GM19467 (cell line): ENCODE results near the gene SLC13A5.
"Not testable (repeated sequence)": the region's sequence is repeated elsewhere in the genome, so short reads cannot be mapped to it uniquely, and the experiment has no call there.

ENCODE experiments used
- ATAC-seq: cut with Tn5 transposase; IDR thresholded peaks from one replicate; pipeline ENCODE4 v1.9.1; 2021; ENCODE audit warnings: mild to moderate bottlenecking, moderate library complexity; ENCODE audit not compliant: unreplicated experiment

The SLC13A5 gene

DNA sequence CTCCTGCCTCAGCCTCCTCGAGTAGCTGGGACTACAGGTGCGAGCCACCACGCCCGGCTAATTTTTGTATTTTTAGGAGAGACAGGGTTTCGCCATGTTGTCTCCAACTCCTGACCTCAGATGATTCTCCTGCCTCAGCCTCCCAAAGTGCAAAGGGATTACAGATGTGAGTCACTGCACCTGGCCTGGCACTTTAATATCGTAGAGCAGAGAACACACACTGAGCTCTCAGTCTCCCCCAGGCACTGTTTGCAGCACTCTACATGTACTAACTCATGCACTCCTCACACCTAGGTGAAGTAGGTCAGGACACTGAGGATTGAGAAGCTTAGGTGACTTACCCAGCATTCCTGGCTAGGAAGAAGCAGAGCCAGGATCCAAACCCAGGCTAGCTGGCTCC lies 46.6 kb downstream of the SLC13A5 start:
- no peak for ATAC-seq

DNA sequence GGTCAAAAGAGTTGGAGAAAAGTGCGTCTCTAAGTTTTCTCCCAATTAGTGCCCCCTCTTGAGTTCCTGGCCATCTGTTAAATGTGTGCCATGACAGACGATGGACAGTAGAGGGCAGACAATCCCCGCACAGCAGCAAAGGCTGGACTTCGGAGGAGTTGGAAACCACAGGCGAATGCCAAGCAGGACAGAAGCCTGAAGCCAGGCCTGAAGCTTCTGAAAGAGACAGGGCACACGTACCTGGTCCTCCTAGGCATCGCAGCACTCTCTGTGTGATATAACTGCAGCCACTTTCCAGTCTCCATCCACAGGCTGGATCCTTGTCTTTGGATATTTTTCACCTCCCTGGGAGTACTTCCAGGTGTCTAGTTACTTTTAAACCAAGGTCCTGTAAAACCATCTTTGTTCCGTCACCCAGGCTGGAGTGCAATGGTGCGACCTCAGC lies 47.1 kb downstream of the SLC13A5 start:
- ATAC-seq: no peak

GRCh38 chr17:6663200-6663599 lies 50.0 kb downstream of the SLC13A5 start:
- ATAC-seq: not testable (repeated sequence)

GRCh38 chr17:6661464-6661848 lies 51.7 kb downstream of the SLC13A5 start:
- no peak for ATAC-seq

DNA sequence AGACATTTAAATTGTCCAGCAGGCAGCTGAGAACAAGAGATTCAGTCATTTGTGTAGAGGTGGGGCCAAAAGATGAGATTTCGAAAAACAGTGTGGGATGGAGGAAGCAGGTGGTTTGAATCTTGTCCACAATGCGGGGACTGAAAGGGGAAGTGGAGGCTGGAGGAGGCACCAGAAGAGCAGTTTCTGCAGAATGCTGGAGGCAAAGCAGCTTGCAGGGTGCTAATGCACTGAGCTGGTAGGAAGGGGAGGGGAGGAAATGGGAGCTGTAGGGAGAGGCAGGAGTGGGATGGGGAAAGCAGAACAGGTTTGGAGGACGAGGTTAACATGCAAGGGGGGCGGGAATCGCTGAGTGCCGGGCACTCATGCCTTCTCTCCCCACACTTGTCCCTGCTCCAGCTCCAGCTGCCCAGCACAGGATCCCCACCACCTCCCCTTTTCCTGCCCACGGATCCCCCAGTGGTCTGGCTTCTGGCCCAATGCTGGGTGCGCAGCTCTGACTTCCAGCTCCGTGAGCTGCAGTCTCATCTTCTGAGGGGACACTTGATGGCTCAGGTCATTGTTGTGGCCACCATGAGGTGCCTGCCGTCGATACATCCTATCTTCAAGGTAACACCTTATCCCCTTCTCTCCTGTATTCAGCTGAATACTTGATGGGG lies 52.2 kb downstream of the SLC13A5 start:
- ATAC-seq: peak; percentile 55

DNA sequence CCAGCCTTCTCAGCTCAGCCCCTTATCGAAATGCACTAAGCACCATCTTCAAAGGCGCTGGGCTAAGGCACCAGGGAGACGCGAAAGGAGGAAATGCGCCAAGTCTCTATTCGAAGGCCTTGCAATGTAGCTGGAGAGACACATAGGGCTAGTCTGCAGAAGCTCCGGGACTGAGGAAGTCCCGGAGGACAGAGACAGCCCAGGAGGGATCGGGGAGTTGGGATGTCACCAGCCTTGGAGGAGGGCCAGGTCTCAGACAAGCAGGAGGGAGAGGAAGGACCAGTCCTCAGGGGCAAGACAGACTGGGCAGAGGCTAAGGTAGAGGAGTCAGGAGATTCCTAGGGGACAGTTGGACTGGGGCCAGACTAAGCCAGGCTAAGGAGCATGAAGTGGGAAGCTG lies 53.1 kb downstream of the SLC13A5 start:
- ATAC-seq: no peak

DNA sequence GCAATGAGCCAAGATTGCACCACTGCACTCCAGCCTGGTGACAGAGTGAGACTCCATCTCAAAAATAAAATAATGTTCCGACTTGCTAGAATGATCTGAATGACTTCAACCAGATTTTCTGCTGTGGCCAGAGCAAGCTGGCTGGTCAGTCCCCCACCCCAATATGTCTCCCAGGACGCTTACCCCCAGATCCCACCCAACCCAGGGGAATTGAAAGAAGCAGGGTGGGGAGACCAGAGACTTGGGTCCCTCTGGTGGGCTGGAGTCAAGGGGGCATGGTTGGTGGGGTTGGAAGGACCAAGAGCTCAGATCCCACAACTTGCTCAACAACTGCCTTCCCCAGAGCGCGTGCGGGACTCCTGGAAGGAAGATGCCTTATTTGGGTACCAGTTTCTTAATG lies 54.8 kb downstream of the SLC13A5 start:
- not testable (repeated sequence) for ATAC-seq

DNA sequence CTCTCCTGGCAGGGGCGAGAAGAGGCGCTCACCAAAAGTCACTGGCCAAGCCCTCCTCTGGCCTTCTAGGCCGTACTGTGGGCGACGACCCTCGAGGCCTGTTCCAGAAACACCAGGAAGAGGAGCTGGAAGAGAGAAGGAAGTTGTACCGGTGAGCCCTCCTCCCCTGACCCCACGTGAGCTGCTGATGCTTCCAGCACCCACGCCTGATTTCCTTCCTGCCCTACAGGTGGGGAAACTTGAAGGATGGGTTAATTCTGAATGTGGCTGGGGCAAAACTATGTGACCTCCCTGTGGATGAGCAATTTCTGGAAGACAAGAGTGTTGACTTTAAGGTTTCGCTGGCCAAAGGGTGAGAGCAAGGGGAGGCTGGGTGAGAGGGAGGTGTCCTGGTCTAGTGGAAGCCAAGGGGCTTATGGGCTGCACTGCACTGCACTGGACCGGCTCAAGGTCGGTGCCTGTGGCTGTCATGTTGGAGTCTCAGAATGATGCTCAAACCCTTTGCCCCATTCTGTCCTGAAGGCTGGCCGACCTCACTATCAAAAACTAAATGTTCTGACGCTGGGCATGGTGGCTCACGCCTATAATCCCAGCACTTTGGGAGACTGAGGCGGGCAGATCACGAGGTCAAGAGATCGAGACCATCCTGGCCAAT lies 55.4 kb downstream of the SLC13A5 start:
- ATAC-seq: no peak

DNA sequence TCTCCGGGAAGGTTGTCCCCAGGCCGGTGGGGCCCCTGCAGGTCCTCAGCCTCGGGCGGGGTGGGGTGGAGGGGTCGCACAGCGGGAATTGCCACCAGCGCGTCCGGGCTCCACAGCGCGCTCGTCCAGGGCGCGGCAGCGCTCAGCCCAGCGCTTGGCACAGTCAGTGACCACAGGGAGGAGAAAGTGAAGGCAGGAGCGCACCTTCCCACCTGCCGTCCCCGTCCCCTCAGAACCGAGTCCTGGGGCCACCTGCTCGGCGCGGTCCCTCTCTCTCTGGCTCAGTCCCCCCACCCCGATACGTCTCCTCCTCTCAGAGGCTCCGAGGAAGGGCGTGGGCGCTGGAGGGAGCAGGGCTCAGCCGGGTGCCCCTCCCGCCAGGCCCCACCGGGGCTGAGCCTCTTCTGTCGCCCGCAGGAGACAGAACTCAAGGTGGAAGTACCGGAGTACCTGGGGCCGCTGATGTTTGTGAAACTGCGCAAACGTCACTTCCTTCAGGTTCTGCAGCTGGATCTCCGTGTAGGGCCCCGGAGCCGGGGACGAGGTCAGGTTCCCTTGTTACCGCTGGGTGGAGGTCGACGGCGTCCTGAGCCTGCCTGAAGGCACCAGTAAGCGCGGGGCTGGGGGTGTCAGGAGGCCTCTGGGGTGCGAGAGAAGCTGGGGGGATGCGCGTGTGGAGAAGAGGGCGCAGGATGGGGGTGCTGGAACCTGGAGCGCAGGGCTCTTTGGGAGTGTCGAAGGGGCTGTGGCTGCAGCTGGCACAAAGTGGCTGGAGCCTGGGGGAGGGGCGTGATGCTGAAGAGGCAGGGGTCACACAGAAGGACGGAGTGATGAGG lies 56.2 kb downstream of the SLC13A5 start:
- not testable (repeated sequence) for ATAC-seq

DNA sequence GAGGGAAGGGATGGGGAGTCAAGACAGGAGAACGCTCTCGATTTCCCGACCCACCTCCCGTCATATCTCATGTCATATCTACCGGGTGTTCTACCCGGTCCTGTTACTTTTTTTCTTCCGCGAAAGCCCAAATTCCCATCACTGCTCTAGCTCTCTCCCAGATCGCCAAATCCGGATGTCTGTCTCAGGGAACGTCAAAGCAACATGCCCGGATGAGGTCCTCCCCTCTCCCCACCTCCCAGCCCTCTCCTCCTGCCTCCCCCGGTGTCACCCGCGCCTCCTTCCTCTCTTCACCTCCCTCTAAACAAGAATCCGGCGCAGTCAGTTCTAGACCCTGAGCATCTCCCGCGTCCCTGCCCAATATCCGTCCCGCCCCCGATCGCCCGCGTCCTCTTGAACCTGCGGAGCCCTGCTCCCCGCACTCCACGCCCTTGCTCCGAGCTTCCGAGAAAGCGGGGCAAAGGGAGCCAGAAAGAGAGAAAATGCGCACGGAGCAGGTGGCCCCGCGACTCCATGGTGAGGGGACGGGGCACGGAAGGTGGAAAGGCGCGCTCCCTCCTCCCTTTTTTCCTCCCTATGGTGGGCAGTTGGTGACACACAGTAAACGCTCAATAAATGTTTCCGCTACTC lies 57.3 kb downstream of the SLC13A5 start:
- ATAC-seq: not testable (repeated sequence)

GRCh38 chr17:6654841-6655731 lies 58.1 kb downstream of the SLC13A5 start:
- no peak for ATAC-seq

DNA sequence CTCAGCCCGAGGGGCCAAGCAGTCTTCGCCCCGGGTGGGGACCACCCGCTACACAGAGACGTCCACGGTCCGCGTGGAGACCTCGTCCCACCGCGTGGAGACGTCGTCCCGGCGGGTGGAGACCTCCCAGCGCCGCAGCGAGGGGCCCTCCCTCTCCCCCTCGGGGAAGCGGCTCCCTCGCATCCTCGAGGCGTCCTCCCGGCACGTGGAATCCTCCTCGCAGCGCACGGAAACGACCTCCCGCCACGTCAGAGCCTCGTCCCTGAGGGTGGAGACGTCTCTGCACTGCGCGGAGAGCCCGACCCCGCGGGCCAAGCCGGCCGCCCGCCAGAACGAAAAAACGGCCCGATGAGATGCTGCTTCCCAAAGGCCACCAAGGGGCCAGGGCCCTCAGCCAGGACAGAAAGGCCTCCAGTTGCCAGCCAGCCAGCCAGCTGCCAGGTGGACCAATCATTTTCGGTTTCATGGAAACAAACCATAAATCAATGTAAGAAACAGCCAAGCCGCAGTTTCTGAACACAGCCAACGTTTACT lies 61.2 kb downstream of the SLC13A5 start:
- peak; percentile 17 for ATAC-seq

DNA sequence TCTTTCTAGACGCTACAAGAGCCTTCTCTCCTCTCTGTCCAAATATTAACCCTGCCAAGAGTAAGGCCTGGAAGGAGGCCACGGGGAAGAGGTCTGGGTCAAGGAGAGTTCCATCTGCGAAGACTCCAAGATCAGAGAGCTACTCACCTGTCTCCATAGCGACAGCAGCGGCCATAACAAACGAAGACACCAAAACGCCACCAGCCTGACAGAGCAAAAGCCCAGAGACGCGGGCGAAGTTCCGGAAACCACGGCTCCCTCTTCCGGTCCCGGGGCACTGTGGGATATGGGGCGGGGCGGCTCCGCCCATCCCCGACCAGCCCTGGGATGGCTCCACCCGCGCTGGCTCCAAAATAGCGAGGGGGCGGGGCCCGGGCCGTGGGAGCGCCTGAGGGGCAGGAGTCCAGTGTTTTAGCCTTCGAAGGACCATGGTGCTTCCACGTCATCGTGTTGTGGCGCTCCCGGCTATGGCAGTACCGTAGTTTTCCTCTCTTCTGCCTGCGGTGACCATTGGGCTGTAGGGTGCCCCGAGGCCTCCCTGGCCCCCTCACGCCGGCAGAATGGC lies 61.7 kb downstream of the SLC13A5 start, which contains the start of the genes C17orf100 and MED31:
Gene C17orf100, plus strand, starts transcription at position 409 of the 565 bp plus-strand sequence. Its CDS starts 152 bp downstream, at position 561.
Gene MED31, minus strand, starts transcription at position 252 of the 565 bp plus-strand sequence. Its CDS starts 77 bp downstream, at position 175.
- peak; percentile 83 for ATAC-seq

DNA sequence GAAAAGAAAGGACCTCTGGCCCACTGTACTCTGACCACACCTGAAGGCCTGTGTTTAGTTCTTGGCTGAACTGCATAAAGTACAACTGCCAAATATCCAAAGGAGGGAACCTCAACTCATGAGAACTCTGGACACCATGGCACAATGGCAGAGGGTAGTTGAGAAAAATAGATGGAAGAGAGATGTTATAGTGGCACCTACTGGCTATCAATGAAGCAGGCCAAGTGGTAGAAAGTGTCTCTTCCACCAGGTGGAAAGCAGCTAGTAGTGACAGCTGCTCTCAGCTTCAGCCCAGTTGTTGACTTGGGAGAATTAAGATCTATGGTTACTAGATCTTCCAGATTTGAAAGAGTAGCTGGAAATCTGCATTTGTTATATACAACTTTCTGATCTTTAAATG lies 65.0 kb downstream of the SLC13A5 start:
- ATAC-seq: no peak

DNA sequence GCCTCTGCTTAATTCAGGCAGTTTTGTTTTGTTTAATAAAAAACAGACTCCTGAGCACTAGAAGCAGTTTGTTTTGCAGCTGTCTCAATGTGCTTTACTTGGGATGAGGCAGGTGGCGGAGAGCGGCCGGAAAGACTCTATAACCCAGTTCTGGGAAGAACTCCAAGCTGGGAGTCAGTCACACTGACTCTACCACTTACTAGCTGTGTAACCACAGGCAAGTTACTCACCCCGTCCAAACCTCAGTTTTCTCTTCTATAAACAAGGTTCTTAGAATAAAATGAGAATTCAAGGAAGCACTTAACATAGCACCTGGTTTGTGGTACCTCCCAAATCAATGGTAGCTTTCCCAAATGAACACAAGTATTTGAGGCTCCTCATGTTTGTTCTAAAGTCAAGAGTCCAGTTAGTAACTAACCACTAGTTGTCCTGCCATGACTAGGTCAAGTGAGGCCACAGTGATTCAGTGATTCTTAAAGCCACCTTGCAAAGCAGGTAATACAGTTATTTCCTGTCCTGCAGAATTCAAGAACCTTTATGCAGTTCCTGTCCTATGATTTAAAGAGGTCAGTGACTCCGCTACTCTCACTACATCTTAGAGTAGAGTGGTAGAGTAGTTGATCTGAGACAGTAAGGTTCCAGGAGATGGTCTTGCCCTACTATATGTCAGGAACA lies 69.6 kb downstream of the SLC13A5 start:
- ATAC-seq: no peak

DNA sequence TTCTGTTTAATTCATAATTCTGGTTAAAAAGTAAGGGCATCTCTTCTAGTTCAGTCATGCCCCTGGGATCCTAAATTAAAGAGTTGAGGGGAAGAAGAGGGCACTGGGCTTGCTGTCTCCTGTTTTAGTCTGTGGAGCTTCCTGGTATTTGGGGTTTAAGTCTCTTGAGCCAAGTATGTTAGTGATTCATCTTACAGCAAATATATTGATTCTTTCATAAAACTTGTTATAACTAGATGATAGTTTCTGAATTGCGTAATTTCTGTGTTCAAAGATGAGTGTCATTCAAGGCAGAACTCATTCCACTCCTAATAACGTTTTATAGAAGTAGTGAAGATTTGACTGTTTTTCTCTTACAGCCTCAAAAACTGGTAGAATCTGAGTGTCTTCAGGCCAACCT lies 70.6 kb downstream of the SLC13A5 start:
- no peak for ATAC-seq

DNA sequence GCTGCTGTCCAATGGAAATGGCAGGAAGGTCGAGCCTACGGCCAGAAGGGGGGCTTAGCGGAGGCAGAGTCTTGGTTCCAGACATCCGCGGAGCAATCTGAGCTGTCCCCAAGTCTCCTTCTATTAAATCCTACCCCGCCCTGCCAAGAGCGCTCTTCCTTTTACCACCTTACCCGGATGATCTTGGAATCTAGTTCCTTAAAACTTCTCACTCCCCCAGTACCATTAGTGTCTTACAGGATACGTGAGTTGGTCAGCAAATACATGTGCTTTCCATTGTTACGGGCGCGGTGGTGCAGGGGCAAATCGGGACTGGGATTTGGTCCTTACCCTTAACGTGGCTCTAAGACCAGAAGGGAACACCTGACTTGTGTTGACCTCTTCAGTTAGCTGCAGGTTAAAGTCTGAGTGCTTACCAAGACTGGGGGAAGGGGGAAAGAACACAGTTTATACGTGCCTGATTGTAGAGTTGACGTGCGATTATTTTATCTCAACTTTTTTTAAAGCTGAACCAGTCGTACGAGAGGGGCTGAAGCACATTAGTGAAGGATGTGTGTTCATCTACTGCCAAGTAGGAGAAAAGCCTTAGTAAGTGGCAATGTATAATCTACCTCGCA lies 71.8 kb downstream of the SLC13A5 start:
- ATAC-seq: no peak

GRCh38 chr17:6640536-6641246 lies 72.5 kb downstream of the SLC13A5 start, which contains the start of the genes KIAA0753 and TXNDC17:
TSS of gene KIAA0753 (minus strand) at chr17:6640711. CDS start at chr17:6635103, 5,608 bp downstream.
TSS of gene TXNDC17 (plus strand) at chr17:6641060. CDS start at chr17:6641083, 23 bp downstream.
- ATAC-seq: peak; percentile 87
